Stomach (tissue), 4 donors: ENCODE results near the gene LDB2.

Experiments used
- CTCF ChIP-seq, 7 experiments: fragments of 450-650 bp in 4 of 7; fragments of 200-600 bp in 3 of 7; sonication (generic) in 3 of 7; IDR thresholded peaks; one replicate each; pipeline ENCODE4 v1.5.1; 2016 to 2019; ENCODE audit warnings: antibody characterized with exemption in 7 of 7, control low read depth in 2 of 7, mild to moderate bottlenecking in 1 of 7
- EP300 ChIP-seq: sonication (generic); formaldehyde crosslinking; IDR thresholded peaks from one replicate; pipeline ENCODE4 v1.6.1; 2017; ENCODE audit warnings: antibody characterized with exemption
- POLR2A ChIP-seq, 4 donors: fragments of 450-650 bp; IDR thresholded peaks; one replicate each; pipeline ENCODE4 v1.6.1; 2016; ENCODE audit warnings: antibody characterized with exemption in 4 of 4, control low read depth in 2 of 4, mild to moderate bottlenecking in 1 of 4, moderate library complexity in 1 of 4

DNA sequence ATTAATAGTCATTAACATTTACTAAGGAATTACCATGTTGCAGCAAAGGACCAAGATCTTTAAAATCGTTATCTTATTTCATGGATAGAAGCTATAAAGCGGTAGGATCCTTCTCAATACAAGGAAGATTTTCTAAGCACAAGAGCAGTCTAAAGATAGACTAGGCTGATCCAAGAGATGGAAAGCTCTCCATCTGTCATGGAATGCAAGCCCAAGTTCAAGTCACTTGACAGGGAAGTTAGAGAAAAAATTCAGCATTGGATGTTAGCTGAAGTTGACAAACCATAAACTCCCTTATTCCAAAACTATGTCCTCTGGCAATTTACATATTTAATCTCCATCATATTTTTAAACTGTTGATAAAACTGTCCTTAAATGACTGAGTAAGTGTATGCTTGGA, 177.7 kb downstream of the LDB2 start:
- TF ChIP-seq CTCF (IDR thresholded peaks at IDR 0.05): no peak
- no peak for TF ChIP-seq EP300
- no peak for TF ChIP-seq POLR2A (IDR thresholded peaks at IDR 0.05)
